CD4-positive, alpha-beta T cell (primary cell): Measurements from ENCODE around the gene ENOX1. TPM values are rescaled to one million over a fixed set of nuclear protein-coding genes. Genes with fewer than 3 reads are reported as not detected.

ENCODE experiments used
- ATAC-seq: fragments of 200-7000 bp; cut with Tn5 transposase; one replicate; pipeline ENCODE4 v1.10.0; 2022; ENCODE audit warnings: mild to moderate bottlenecking; ENCODE audit not compliant: poor library complexity
- CTCF ChIA-PET: fragments of 350-600 bp; sonication (Branson Sonifier 250); formaldehyde crosslinking; loops from one replicate; lab custom pipeline; 2021; ENCODE audit warnings: antibody characterized with exemption, inconsistent platforms; lab: Charles Lee
- POLR2A ChIA-PET: fragments of 350-600 bp; sonication (Branson Sonifier 250); formaldehyde crosslinking; loops from one replicate; lab custom pipeline; 2021; ENCODE audit warnings: antibody characterized with exemption, inconsistent platforms; lab: Charles Lee
- DNase-seq, 14 experiments: peaks; one replicate each; pipeline ENCODE4 v3.0.0-alpha.2; 2013 to 2020; ENCODE audit warnings: mixed read lengths in 2 of 14
- H3K27ac ChIP-seq, 2 donors: one replicate each; pipeline versions ENCODE4 v1.5.1 to v1.7.0; 2013; ENCODE audit warnings: low read length in 2 of 2, low read depth in 1 of 2, mild to moderate bottlenecking in 1 of 2
- H3K27me3 ChIP-seq, 2 experiments: 1 replicate in 1 of 2; 2 replicates in 1 of 2; pipeline versions ENCODE4 v1.6.1 to v1.7.0; 2013; ENCODE audit warnings: low read length in 2 of 2, control low read depth in 1 of 2, mild to moderate bottlenecking in 1 of 2, moderate library complexity in 1 of 2; ENCODE audit not compliant: insufficient read depth in 2 of 2, control insufficient read depth in 1 of 2
- H3K36me3 ChIP-seq: one replicate; pipeline ENCODE4 v1.6.1; 2013; ENCODE audit warnings: low read length, control low read depth; ENCODE audit not compliant: insufficient read depth
- H3K4me1 ChIP-seq: one replicate; pipeline ENCODE4 v1.6.1; 2013; ENCODE audit warnings: low read length, control low read depth; ENCODE audit not compliant: insufficient read depth
- H3K4me3 ChIP-seq: one replicate; pipeline ENCODE4 v1.5.1; 2013; ENCODE audit warnings: mild to moderate bottlenecking, low read length, moderate library complexity
- H3K9me3 ChIP-seq, 2 experiments: 1 replicate in 1 of 2; 2 replicates in 1 of 2; pipeline versions ENCODE4 v1.6.1 to v1.7.0; 2013; ENCODE audit warnings: low read length in 2 of 2, mild to moderate bottlenecking in 2 of 2, control low read depth in 1 of 2, moderate library complexity in 1 of 2; ENCODE audit not compliant: control insufficient read depth in 1 of 2, insufficient read depth in 1 of 2
- H3K27ac Mint-ChIP-seq: one replicate; pipeline ENCODE4 v1.8.0; 2020; ENCODE audit warnings: mixed read lengths
- H3K27me3 Mint-ChIP-seq: one replicate; pipeline ENCODE4 v1.8.0; 2021; ENCODE audit warnings: mixed read lengths
- H3K36me3 Mint-ChIP-seq: one replicate; pipeline ENCODE4 v1.8.0; 2021; ENCODE audit warnings: low read depth, mixed read lengths
- H3K4me1 Mint-ChIP-seq: one replicate; pipeline ENCODE4 v1.8.0; 2021; ENCODE audit warnings: low read depth, mixed read lengths
- H3K4me3 Mint-ChIP-seq: one replicate; pipeline ENCODE4 v1.8.0; 2020; ENCODE audit warnings: mild to moderate bottlenecking, mixed read lengths
- H3K9me3 Mint-ChIP-seq: one replicate; pipeline ENCODE4 v1.8.0; 2020; ENCODE audit warnings: mixed read lengths
- CTCF ChIP-seq: fragments of 200-600 bp; IDR thresholded peaks from one replicate; pipeline ENCODE4 v1.8.0; 2022; ENCODE audit warnings: antibody characterized with exemption, mild to moderate bottlenecking
- intact Hi-C, 2 experiments: fragments of 100-400 bp; cut with DNase I in 1 of 2; cut with micrococcal nuclease in 1 of 2; formaldehyde crosslinking; loops; one replicate each; pipeline versions ENCODE4 v1.15.1 to v1.9.0; 2023 to 2025; cut with DNase I, micrococcal nuclease
- total RNA-seq, 174 experiments: library from RNA in 2 of 174; stranded (reverse) in 2 of 174; gene quantifications; one replicate each; pipeline ENCODE4 v1.2.3 and lab custom pipeline; 2021 to 2026

ENOX1 gene
- total RNA-seq, 2 experiments from 2014 or later: not detected

GRCh38 chr13:43237616-43238015 lies 549.2 kb downstream of the ENOX1 start:
- Mint-ChIP-seq H3K9me3 (no peaks in the 10 kb centered on the region), H3K4me3 (no peak overlapping the region), H3K27ac (no peak overlapping the region), H3K36me3 (no peaks in the 10 kb centered on the region), H3K27me3 (no peaks in the 10 kb centered on the region), H3K4me1 (no peaks in the 10 kb centered on the region)
- Histone ChIP-seq H3K4me3 (no peak overlapping the region), H3K36me3 (no peaks in the 10 kb centered on the region), H3K27ac (no peak overlapping the region), H3K27me3 (no peaks in the 10 kb centered on the region), H3K4me1 (no peaks in the 10 kb centered on the region), H3K9me3 (no peaks in the 10 kb centered on the region)
- CTCF ChIA-PET: no interaction called here
- ATAC-seq: no peak
- TF ChIP-seq CTCF: no peak
- intact Hi-C loops: no loop called here
- POLR2A ChIA-PET: no interaction called here
- DNase-seq: no peak

- H3K27me3 Mint-ChIP-seq: peaks cover 3% of the 10 kb centered on the region
- DNase-seq (no peak), ATAC-seq (no peak)
- intact Hi-C loops: no loop called here
- H3K27ac Mint-ChIP-seq: no peak overlapping the region
- ChIA-PET POLR2A (no interaction called here), CTCF (interaction anchor here (0.5 kb wide), 1 partner anchor 229 kb away, joined by 3 read pairs; no protein-coding TSS in a partner anchor)
- H3K4me1 Mint-ChIP-seq: no peaks in the 10 kb centered on the region
- H3K36me3 ChIP-seq: no peaks in the 10 kb centered on the region
- H3K9me3 Mint-ChIP-seq: no peaks in the 10 kb centered on the region
- peaks cover 0 to 7% of the 10 kb centered on the region in 2 experiments for H3K27me3 ChIP-seq
- H3K27ac ChIP-seq: no peak overlapping the region
- no peak overlapping the region for H3K4me3 ChIP-seq
- no peaks in the 10 kb centered on the region for H3K9me3 ChIP-seq
- no peaks in the 10 kb centered on the region for H3K4me1 ChIP-seq
- no peak for TF ChIP-seq CTCF
- H3K4me3 Mint-ChIP-seq: no peak overlapping the region
- H3K36me3 Mint-ChIP-seq: no peaks in the 10 kb centered on the region
Observed at GRCh38 chr13:43235028-43235427, 551.7 kb downstream of the ENOX1 start.

GRCh38 chr13:43232873-43233265 lies 553.9 kb downstream of the ENOX1 start:
- no peak for TF ChIP-seq CTCF
- DNase-seq: no peak
- Mint-ChIP-seq H3K27me3 (peaks cover 4% of the 10 kb centered on the region), H3K9me3 (no peaks in the 10 kb centered on the region), H3K4me1 (no peaks in the 10 kb centered on the region), H3K27ac (no peak overlapping the region), H3K4me3 (no peak overlapping the region), H3K36me3 (no peaks in the 10 kb centered on the region)
- POLR2A ChIA-PET: no interaction called here
- Histone ChIP-seq H3K4me1 (no peaks in the 10 kb centered on the region), H3K27me3 (peaks cover 0 to 7% of the 10 kb centered on the region in 2 experiments), H3K9me3 (no peaks in the 10 kb centered on the region), H3K27ac (no peak overlapping the region), H3K36me3 (no peaks in the 10 kb centered on the region), H3K4me3 (no peak overlapping the region)
- CTCF ChIA-PET: no interaction called here
- ATAC-seq: no peak
- intact Hi-C loops: no loop called here
